ENCODE measurements around the gene PSMB5.

DNA sequence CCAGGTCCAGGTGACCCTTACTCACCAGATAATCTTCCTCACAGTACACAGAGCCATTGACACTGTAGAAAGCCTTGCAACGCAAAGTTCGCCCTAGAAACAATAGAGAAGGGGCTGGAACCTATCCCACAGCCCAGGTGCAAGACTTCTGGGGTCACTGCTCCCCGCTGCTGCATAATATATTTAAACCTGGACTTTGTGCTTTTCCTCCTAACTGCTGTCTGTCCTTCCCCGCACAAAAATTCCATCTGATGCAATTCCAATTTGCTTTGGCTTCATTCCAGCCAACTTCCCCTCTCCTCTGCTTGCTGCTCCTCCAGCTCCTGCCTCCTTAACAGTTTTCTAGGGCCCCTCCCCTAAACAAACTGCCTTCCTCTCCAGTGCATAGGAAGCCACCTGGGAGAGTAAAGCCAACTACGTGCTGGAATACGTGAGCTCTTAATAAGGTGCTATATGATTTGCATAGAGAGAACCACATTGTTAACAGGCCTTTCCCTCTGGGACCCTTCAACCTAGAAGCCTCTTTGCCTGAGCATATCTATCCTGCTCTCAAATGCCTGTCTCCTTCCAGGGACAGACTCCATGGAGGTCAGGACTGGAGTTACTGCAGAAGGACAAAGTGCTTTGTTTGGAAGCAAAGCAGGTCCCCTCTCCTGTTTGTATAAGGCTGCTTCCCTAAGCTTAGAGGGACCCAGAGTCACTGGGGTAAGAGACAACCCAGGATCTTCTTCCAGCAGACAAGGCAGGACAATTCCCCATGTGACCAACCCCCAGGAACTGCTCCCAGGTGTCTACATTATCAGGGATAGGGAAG is 57.9 kb downstream of the PSMB5 start:
- TF ChIP-seq, protein P1, sequence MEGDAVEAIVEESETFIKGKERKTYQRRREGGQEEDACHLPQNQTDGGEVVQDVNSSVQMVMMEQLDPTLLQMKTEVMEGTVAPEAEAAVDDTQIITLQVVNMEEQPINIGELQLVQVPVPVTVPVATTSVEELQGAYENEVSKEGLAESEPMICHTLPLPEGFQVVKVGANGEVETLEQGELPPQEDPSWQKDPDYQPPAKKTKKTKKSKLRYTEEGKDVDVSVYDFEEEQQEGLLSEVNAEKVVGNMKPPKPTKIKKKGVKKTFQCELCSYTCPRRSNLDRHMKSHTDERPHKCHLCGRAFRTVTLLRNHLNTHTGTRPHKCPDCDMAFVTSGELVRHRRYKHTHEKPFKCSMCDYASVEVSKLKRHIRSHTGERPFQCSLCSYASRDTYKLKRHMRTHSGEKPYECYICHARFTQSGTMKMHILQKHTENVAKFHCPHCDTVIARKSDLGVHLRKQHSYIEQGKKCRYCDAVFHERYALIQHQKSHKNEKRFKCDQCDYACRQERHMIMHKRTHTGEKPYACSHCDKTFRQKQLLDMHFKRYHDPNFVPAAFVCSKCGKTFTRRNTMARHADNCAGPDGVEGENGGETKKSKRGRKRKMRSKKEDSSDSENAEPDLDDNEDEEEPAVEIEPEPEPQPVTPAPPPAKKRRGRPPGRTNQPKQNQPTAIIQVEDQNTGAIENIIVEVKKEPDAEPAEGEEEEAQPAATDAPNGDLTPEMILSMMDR (IDR thresholded peaks at IDR 0.05; ENCODE audit: poor library complexity): no peak
- TF ChIP-seq EZH2phosphoT487 (IDR thresholded peaks at IDR 0.05; ENCODE audit: low read depth, severe bottlenecking, unreplicated experiment) (no peak), EZH2 (IDR thresholded peaks at IDR 0.05; ENCODE audit: borderline replicate concordance) (no peak)

Data from hepatocyte (in vitro differentiated cells).